HG03571 (cell line): Measurements from ENCODE around the gene SELENOF.
"Not testable (repeated sequence)": the region's sequence is repeated elsewhere in the genome, so short reads cannot be mapped to it uniquely, and the experiment has no call there.

Experiments
- ATAC-seq: cut with Tn5 transposase; IDR thresholded peaks from one replicate; pipeline ENCODE4 v1.9.1; 2021; ENCODE audit not compliant: unreplicated experiment

SELENOF gene

GRCh38 chr1:86819970-86820369 is 94.0 kb downstream of the SELENOF start:
- not testable (repeated sequence) for ATAC-seq

GRCh38 chr1:86817246-86817826 is 96.6 kb downstream of the SELENOF start:
- not testable (repeated sequence) for ATAC-seq

GRCh38 chr1:86814118-86814517 is 99.8 kb downstream of the SELENOF start:
- not testable (repeated sequence) for ATAC-seq
